DOHH2 (cell line): Measurements from ENCODE around the gene VASH1.

Experiments
- CTCF ChIP-seq: fragments of 200-600 bp; sonication (generic); IDR thresholded peaks from one replicate; pipeline ENCODE4 v1.5.1; 2014; ENCODE audit warnings: antibody characterized with exemption, mild to moderate bottlenecking, low read depth, low read length; ENCODE audit not compliant: poor library complexity, severe bottlenecking
- EZH2phosphoT487 ChIP-seq: fragments of 200-600 bp; sonication (generic); IDR thresholded peaks from 2 replicates; pipeline ENCODE4 v1.6.1; 2017; ENCODE audit warnings: borderline replicate concordance, mild to moderate bottlenecking, antibody characterized with exemption, low read length, moderate library complexity, mixed read lengths

- no peak for TF ChIP-seq CTCF
- no peak for TF ChIP-seq EZH2phosphoT487
These were observed at the start of gene VASH1 for GRCh38 chr14:76761136-76761959.
